ENCODE results near the gene EFEMP2. TPM values are rescaled to one million over a fixed set of nuclear protein-coding genes. Genes with fewer than 3 reads are reported as not detected.
A peak's percentile ranks its signal among the peaks of the same experiment; 100 is the strongest.

Gene EFEMP2
- total RNA-seq: 10 to 100 TPM; 21.0 to 34.4 (median 23.3) TPM
- polyA plus RNA-seq: 10 to 100 TPM; 31.8 to 37.9 (median 36.0) TPM
- long read RNA-seq, donor 1, partial matches to known transcripts: 13 of 21 reads
- long read RNA-seq, donor 1, other reads (novel, unspliced or antisense): 0 of 21 reads
- long read RNA-seq, donor 2, transcript EFEMP2-201 (11 exons, 2,034 nt): major isoform, 15 of 21 reads
- long read RNA-seq, donor 2, partial matches to known transcripts: 5 of 21 reads
- long read RNA-seq, donor 2, other reads (novel, unspliced or antisense): 0 of 21 reads
- long read RNA-seq, donor 3, transcript EFEMP2-201 (11 exons, 2,034 nt): major isoform, 6 of 8 reads
- long read RNA-seq, donor 3, partial matches to known transcripts: 0 of 8 reads
- long read RNA-seq, donor 3, other reads (novel, unspliced or antisense): 0 of 8 reads
- long read RNA-seq, donor 4, partial matches to known transcripts: 0 of 3 reads
- long read RNA-seq, donor 4, other reads (novel, unspliced or antisense): 0 of 3 reads
- long read RNA-seq, donor 5, transcript EFEMP2-201 (11 exons, 2,034 nt): major isoform, 18 of 40 reads
- long read RNA-seq, donor 5, partial matches to known transcripts: 15 of 40 reads
- long read RNA-seq, donor 5, other reads (novel, unspliced or antisense): 0 of 40 reads
- long read RNA-seq, donor 6, transcript EFEMP2-201 (11 exons, 2,034 nt): major isoform, 21 of 48 reads
- long read RNA-seq, donor 6, transcript EFEMP2-217 (12 exons, 1,813 nt): minor isoform, 11 of 48 reads
- long read RNA-seq, donor 6, partial matches to known transcripts: 15 of 48 reads
- long read RNA-seq, donor 6, other reads (novel, unspliced or antisense): 0 of 48 reads
- long read RNA-seq, donor 7, transcript EFEMP2-201 (11 exons, 2,034 nt): major isoform, 15 of 18 reads
- long read RNA-seq, donor 7, partial matches to known transcripts: 0 of 18 reads
- long read RNA-seq, donor 7, other reads (novel, unspliced or antisense): 0 of 18 reads
- long read RNA-seq, donor 8, transcript EFEMP2-201 (11 exons, 2,034 nt): major isoform, 11 of 14 reads
- long read RNA-seq, donor 8, partial matches to known transcripts: 0 of 14 reads
- long read RNA-seq, donor 8, other reads (novel, unspliced or antisense): 0 of 14 reads
- long read RNA-seq, donor 9, transcript EFEMP2-201 (11 exons, 2,034 nt): major isoform, 13 of 23 reads
- long read RNA-seq, donor 9, partial matches to known transcripts: 6 of 23 reads
- long read RNA-seq, donor 9, other reads (novel, unspliced or antisense): 0 of 23 reads
- long read RNA-seq, donor 10, partial matches to known transcripts: 0 of 1 reads
- long read RNA-seq, donor 10, other reads (novel, unspliced or antisense): 0 of 1 reads

GRCh38 chr11:65872586-65873317 is at the start of gene EFEMP2:
Gene EFEMP2 (minus strand): TSS chr11:65872800. CDS start chr11:65872354, 446 bp downstream.
- H3K27ac ChIP-seq: peak within 1 kb of the TSS; percentile 78 to 91 (median 87)
- TF ChIP-seq EP300 (IDR thresholded peaks at IDR 0.05): no peak
- no peak for TF ChIP-seq POLR2AphosphoS5 (IDR thresholded peaks at IDR 0.05)
- TF ChIP-seq CTCF (IDR thresholded peaks at IDR 0.05): no peak
- no peak for TF ChIP-seq POLR2A (IDR thresholded peaks at IDR 0.05)
- peaks cover 0 to 30% (median 19%) of the 10 kb centered on the region in 4 donors for H3K36me3 ChIP-seq
- peak within 1 kb of the TSS; percentile 60 to 63 (median 62) for H3K4me3 ChIP-seq
- H3K9me3 ChIP-seq: no peaks in the 10 kb centered on the region
- intact Hi-C loops (cut with DNase I; ENCODE audit: low total_unique reads): no loop called here
- peak in 1 of 2 donors; percentile 88 for DNase-seq
- 1 to 2% (median 1%) methylated on average over 8 to 69 of the region's 69 CpGs for WGBS, 5 donors
- no peaks in the 10 kb centered on the region for H3K27me3 ChIP-seq
- peaks cover 34 to 47% (median 39%) of the 10 kb centered on the region in 4 donors for H3K4me1 ChIP-seq

- H3K27me3 ChIP-seq: no peaks in the 10 kb centered on the region
- H3K36me3 ChIP-seq: peaks cover 11 to 47% (median 30%) of the 10 kb centered on the region in 4 donors
- no peak overlapping the region for H3K4me3 ChIP-seq
- no peaks in the 10 kb centered on the region for H3K9me3 ChIP-seq
- no peak for DNase-seq
- peaks cover 24 to 39% (median 31%) of the 10 kb centered on the region in 4 donors for H3K4me1 ChIP-seq
- intact Hi-C loops (cut with DNase I; ENCODE audit: low total_unique reads): no loop called here
- H3K27ac ChIP-seq: no peak overlapping the region
- 89 to 94% (median 94%) methylated on average over 10 of the region's 10 CpGs for WGBS, 5 donors
- TF ChIP-seq POLR2AphosphoS5 (IDR thresholded peaks at IDR 0.05) (no peak), CTCF (IDR thresholded peaks at IDR 0.05) (no peak), POLR2A (IDR thresholded peaks at IDR 0.05) (no peak), EP300 (IDR thresholded peaks at IDR 0.05) (no peak)
Measured at GRCh38 chr11:65921876-65922275, 49.3 kb upstream of the EFEMP2 start.

- peak overlapping the region in 3 of 4 donors; percentile 94 to 98 (median 96) for H3K4me3 ChIP-seq
- H3K36me3 ChIP-seq: peaks cover 11 to 47% (median 30%) of the 10 kb centered on the region in 4 donors
- no peaks in the 10 kb centered on the region for H3K27me3 ChIP-seq
- H3K27ac ChIP-seq: peak overlapping the region in 1 of 5 donors; percentile 98
- H3K9me3 ChIP-seq: no peaks in the 10 kb centered on the region
- no peak for DNase-seq
- intact Hi-C loops (cut with DNase I; ENCODE audit: low total_unique reads): no loop called here
- WGBS, 5 donors: 80 to 84% (median 81%) methylated on average over 9 to 12 of the region's 12 CpGs
- no peak for TF ChIP-seq POLR2AphosphoS5 (IDR thresholded peaks at IDR 0.05)
- TF ChIP-seq EP300 (IDR thresholded peaks at IDR 0.05): no peak
- no peak for TF ChIP-seq CTCF (IDR thresholded peaks at IDR 0.05)
- TF ChIP-seq POLR2A (IDR thresholded peaks at IDR 0.05): no peak
- H3K4me1 ChIP-seq: peaks cover 32 to 46% (median 39%) of the 10 kb centered on the region in 4 donors
Measured at GRCh38 chr11:65921033-65921555, 48.5 kb upstream of the EFEMP2 start.

Data from stomach (tissue), 19 donors.